Thyroid gland (tissue), 4 donors: ENCODE data around the gene TCF7L1. TPM values are rescaled to one million over a fixed set of nuclear protein-coding genes. Genes with fewer than 3 reads are reported as not detected.

Experiments used
- DNase-seq, 2 donors: peaks; one replicate each; pipeline ENCODE4 v3.0.0-alpha.2; 2019
- H3K27ac ChIP-seq, 3 donors: fragments of 200-600 bp; sonication (generic); 1 replicate in 2 of 3; 2 replicates in 1 of 3; pipeline ENCODE4 v1.5.1; 2016 to 2019; ENCODE audit warnings: mild to moderate bottlenecking in 1 of 3, moderate library complexity in 1 of 3
- H3K27me3 ChIP-seq: fragments of 200-600 bp; sonication (generic); one replicate; pipeline ENCODE4 v1.5.1; 2019
- H3K36me3 ChIP-seq, 2 donors: fragments of 200-600 bp; sonication (generic); one replicate each; pipeline ENCODE4 v1.5.1; 2016 to 2019
- H3K4me1 ChIP-seq, 2 donors: fragments of 200-600 bp; sonication (generic); one replicate each; pipeline ENCODE4 v1.5.1; 2017 to 2019
- H3K4me3 ChIP-seq, 3 donors: fragments of 200-600 bp; sonication (generic); replicated peaks in 1 of 3; 1 replicate in 2 of 3; 2 replicates in 1 of 3; pipeline ENCODE4 v1.5.1; 2016; ENCODE audit warnings: mild to moderate bottlenecking in 1 of 3
- H3K9me3 ChIP-seq: fragments of 200-600 bp; sonication (generic); one replicate; pipeline ENCODE4 v1.5.1; 2017
- CTCF ChIP-seq, 6 experiments: fragments of 200-600 bp in 3 of 6; fragments of 450-650 bp in 3 of 6; sonication (generic) in 3 of 6; IDR thresholded peaks; one replicate each; pipeline ENCODE4 v1.5.1; 2016 to 2019; ENCODE audit warnings: antibody characterized with exemption in 6 of 6, mild to moderate bottlenecking in 2 of 6, inconsistent platforms in 1 of 6, moderate library complexity in 1 of 6
- POLR2A ChIP-seq, 2 donors: fragments of 450-650 bp; IDR thresholded peaks; one replicate each; pipeline ENCODE4 v1.6.1; 2017; ENCODE audit warnings: antibody characterized with exemption in 2 of 2, mild to moderate bottlenecking in 2 of 2, moderate library complexity in 1 of 2
- WGBS, 2 donors: methylation state at CpG; one replicate each; pipeline ENCODE4 v1.1.5; 2017; 5-methylcytosine and 5-hydroxymethylcytosine counted together
- intact Hi-C: fragments of 100-400 bp; cut with DNase I; formaldehyde crosslinking; loops from one replicate; pipeline ENCODE4 v1.15.1; 2023
- total RNA-seq, 4 donors: library from RNA; depleted of rRNA; stranded (reverse); fragments of >200 nt; gene quantifications; one replicate each; pipeline ENCODE4 v1.2.3, GENCODE V29; 2016

Gene TCF7L1
- total RNA-seq = 10 to 100 TPM in 2 of 4 donors, 1 to 10 TPM in 2; 3.1 to 12.1 (median 8.7) TPM

- 2% methylated on average over 11 to 32 of the region's 91 CpGs for WGBS, 2 donors
These were observed at the start of gene TCF7L1 for GRCh38 chr2:85132834-85133637. Gene TCF7L1, plus strand, starts transcription at chr2:85133392. Its CDS starts 293 bp downstream, at chr2:85133685.

DNA sequence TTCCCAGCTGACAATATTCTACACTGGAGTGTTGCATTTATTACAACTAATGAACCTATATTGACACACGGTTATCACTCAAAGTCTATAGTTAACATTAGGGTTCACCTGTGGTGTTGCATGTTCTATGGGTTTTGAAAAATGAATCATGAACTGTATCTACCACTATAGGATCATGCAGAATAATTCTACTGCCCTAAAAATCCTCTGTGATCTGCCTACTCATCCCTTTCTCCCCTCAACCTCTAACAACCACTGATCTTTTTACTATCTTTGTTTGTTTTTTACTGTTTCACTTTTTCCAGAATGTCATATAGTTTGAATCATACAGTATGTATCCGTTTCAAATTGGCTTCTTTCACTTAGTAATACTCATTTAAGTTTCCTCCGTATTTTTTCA lies 47.6 kb upstream of the TCF7L1 start:
- no peak overlapping the region for H3K4me3 ChIP-seq
- no peaks in the 10 kb centered on the region for H3K27me3 ChIP-seq
- H3K4me1 ChIP-seq = no peaks in the 10 kb centered on the region
- no peaks in the 10 kb centered on the region for H3K36me3 ChIP-seq
- H3K27ac ChIP-seq = no peak overlapping the region
- intact Hi-C loops = no loop called here
- 79 to 81% methylated on average over 3 of the region's 3 CpGs for WGBS, 2 donors
- no peak for DNase-seq
- H3K9me3 ChIP-seq = no peaks in the 10 kb centered on the region
- TF ChIP-seq POLR2A (IDR thresholded peaks at IDR 0.05) = no peak
- TF ChIP-seq CTCF (IDR thresholded peaks at IDR 0.05) = no peak

More at GRCh38 chr2:85132834-85133637, at the start of gene TCF7L1:
- no peaks in the 10 kb centered on the region for H3K9me3 ChIP-seq
- H3K27me3 ChIP-seq = no peaks in the 10 kb centered on the region
- H3K4me1 ChIP-seq = peaks cover 39 to 42% of the 10 kb centered on the region in 2 donors
- peak; percentile 92 to 93 for DNase-seq
- peak within 1 kb of the TSS; percentile 80 to 91 (median 87) for H3K27ac ChIP-seq
- TF ChIP-seq POLR2A (IDR thresholded peaks at IDR 0.05) (peak; percentile 63 to 82), CTCF (IDR thresholded peaks at IDR 0.05) (peak; percentile 85 to 95 (median 91))
- H3K36me3 ChIP-seq = no peaks in the 10 kb centered on the region
- intact Hi-C loops = loop anchor here (5.0 kb wide), 1 partner anchor 149 kb away; no protein-coding TSS in a partner anchor
- H3K4me3 ChIP-seq = peak within 1 kb of the TSS; percentile 35 to 88 (median 86)

DNA sequence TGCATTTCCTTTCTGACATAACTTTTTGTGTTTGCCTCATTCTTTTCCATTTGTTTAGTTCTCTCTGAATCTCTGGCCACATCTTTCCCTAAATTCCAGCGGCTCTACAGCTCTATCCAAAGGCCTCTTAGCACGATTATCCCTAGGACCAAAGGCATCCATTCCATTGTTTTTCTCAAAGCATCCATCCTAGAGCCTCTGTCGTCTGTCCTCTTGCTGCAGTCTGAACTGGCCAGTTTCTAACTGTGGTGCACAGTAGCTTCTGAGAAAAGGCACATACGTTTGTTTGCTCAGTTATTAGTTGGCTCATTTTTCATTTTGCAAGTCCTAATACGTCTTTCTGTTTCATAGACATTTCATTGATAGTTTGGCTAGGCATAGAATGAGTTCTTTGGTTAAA lies 45.7 kb upstream of the TCF7L1 start:
- intact Hi-C loops = no loop called here
- no peaks in the 10 kb centered on the region for H3K36me3 ChIP-seq
- no peak for DNase-seq
- no peaks in the 10 kb centered on the region for H3K27me3 ChIP-seq
- H3K27ac ChIP-seq = no peak overlapping the region
- 83 to 86% methylated on average over 5 of the region's 5 CpGs for WGBS, 2 donors
- TF ChIP-seq CTCF (IDR thresholded peaks at IDR 0.05) = no peak
- no peak for TF ChIP-seq POLR2A (IDR thresholded peaks at IDR 0.05)
- H3K4me1 ChIP-seq = no peaks in the 10 kb centered on the region
- no peak overlapping the region for H3K4me3 ChIP-seq
- H3K9me3 ChIP-seq = no peaks in the 10 kb centered on the region

DNA sequence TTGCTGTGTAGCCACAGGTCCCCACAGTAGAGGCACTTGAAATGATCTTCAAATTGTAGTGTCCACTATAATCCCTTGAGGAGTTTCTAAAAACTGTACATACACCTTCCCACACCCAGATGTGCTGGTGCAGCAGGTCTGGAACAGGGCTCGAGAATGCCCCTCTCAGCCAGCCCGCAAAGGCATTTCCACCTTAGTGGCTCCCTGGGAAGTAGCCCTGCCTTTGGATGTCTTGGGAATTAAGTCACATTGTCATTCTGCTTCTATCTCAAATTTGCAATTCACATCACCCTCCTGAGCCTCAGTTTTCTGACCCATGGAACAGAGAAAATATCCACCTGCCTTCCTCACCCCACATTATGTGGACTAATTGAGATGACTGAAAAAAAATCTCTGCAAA lies 44.3 kb upstream of the TCF7L1 start:
- 70 to 81% methylated on average over 2 of the region's 2 CpGs for WGBS, 2 donors
- Histone ChIP-seq H3K27ac (no peak overlapping the region), H3K36me3 (no peaks in the 10 kb centered on the region), H3K4me3 (no peak overlapping the region), H3K9me3 (no peaks in the 10 kb centered on the region), H3K4me1 (no peaks in the 10 kb centered on the region), H3K27me3 (no peaks in the 10 kb centered on the region)
- intact Hi-C loops = no loop called here
- no peak for TF ChIP-seq POLR2A (IDR thresholded peaks at IDR 0.05)
- TF ChIP-seq CTCF (IDR thresholded peaks at IDR 0.05) = no peak
- DNase-seq = no peak

DNA sequence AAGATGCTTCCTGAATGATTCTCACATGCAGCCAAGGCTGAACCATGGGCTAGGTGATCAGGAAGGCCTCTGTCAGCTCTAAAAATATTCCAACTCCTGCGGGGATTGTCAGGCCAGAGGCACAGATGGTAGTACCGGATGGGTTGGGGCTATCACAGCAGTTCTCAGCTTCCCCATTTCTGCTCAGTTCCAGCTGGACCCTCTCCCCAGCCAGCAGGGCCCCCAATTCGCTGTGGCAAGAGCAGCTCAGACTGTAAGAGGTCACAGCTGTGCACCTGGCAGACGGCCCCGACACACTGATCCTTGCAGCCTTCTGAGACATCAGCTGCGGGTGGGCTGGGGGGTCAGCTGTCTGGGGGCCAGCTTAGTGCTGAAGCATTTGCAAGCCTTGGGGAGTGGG lies 43.6 kb upstream of the TCF7L1 start:
- TF ChIP-seq CTCF (IDR thresholded peaks at IDR 0.05) (no peak), POLR2A (IDR thresholded peaks at IDR 0.05) (no peak)
- H3K27me3 ChIP-seq = no peaks in the 10 kb centered on the region
- intact Hi-C loops = no loop called here
- no peak overlapping the region for H3K27ac ChIP-seq
- no peaks in the 10 kb centered on the region for H3K4me1 ChIP-seq
- H3K36me3 ChIP-seq = no peaks in the 10 kb centered on the region
- H3K9me3 ChIP-seq = no peaks in the 10 kb centered on the region
- DNase-seq = no peak
- WGBS, 2 donors = 59 to 62% methylated on average over 6 of the region's 6 CpGs
- H3K4me3 ChIP-seq = no peak overlapping the region
